GM12872 (cell line): ENCODE data around the gene CLEC11A.

ENCODE experiments used
- TF ChIP-seq, protein P1 (sequence below): IDR thresholded peaks from 3 replicates; pipeline ENCODE4 v1.5.1; 2011; ENCODE audit warnings: low read depth, mild to moderate bottlenecking, low read length, moderate library complexity; ENCODE audit not compliant: insufficient read depth

Gene CLEC11A

DNA sequence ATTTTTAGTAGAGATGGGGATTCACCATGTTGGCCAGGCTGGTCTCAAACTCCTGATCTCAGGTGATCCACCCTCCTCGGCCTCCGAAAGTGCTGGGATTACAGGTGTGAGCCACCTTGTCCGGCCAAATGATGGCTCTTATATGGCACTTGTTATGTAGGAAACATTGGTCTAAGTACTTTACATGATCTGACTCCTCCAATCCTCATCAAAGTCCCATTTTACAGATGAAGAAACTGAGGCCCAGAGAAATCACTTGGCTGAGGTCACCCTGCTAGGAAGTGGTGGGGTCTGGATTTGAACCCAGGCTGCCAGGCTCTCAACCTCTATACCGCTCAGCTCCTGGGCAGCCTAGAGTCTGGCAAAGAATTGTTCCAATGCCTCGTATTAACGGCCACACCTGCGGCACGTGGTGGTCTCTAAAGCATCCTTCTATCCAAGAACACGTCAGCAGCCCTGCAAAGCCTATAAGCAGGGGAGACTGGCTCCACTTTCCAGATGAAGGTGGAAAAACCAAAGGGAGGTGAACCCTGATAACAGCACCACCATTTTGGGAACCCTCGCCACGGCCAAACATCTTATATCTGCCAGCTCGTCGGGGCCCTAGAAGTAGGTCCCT is 21.7 kb upstream of the CLEC11A start:
- TF ChIP-seq, protein P1, sequence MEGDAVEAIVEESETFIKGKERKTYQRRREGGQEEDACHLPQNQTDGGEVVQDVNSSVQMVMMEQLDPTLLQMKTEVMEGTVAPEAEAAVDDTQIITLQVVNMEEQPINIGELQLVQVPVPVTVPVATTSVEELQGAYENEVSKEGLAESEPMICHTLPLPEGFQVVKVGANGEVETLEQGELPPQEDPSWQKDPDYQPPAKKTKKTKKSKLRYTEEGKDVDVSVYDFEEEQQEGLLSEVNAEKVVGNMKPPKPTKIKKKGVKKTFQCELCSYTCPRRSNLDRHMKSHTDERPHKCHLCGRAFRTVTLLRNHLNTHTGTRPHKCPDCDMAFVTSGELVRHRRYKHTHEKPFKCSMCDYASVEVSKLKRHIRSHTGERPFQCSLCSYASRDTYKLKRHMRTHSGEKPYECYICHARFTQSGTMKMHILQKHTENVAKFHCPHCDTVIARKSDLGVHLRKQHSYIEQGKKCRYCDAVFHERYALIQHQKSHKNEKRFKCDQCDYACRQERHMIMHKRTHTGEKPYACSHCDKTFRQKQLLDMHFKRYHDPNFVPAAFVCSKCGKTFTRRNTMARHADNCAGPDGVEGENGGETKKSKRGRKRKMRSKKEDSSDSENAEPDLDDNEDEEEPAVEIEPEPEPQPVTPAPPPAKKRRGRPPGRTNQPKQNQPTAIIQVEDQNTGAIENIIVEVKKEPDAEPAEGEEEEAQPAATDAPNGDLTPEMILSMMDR = no peak

DNA sequence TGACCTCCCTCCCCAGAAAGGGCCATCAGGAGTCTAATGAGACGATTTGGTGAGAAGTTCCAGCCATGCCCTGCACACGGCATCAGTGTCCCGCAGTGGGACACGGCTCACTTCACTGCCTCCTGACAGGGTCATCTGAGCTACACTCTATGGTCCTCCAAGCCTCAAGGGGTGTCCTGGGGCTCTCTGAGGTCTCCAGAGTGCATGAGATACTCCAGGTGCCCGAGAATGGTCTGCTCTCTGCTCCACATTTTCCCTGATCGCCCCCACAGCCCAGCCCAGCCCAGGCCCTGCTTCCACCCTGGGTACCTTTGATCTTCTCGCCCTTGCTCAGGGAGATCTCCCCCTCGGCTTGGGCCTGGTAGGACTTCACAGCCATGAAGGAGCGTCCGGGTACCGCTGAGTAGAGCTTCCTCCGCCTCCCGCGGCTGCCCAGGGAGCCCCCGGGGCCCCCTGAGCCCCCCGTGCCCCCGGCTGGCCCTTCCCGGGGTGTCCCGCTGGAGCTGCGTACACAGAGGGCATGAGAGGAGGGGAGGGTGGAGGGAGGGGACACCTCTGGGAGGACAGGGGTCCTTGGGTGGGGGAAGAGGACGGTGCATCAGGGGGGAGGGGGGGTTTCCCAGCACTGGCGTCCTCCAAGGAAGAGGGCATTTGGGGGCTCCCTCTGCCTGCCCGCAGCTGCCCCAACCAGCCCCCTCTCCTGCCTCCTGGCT is 20.9 kb upstream of the CLEC11A start:
- TF ChIP-seq, protein P1 = no peak

DNA sequence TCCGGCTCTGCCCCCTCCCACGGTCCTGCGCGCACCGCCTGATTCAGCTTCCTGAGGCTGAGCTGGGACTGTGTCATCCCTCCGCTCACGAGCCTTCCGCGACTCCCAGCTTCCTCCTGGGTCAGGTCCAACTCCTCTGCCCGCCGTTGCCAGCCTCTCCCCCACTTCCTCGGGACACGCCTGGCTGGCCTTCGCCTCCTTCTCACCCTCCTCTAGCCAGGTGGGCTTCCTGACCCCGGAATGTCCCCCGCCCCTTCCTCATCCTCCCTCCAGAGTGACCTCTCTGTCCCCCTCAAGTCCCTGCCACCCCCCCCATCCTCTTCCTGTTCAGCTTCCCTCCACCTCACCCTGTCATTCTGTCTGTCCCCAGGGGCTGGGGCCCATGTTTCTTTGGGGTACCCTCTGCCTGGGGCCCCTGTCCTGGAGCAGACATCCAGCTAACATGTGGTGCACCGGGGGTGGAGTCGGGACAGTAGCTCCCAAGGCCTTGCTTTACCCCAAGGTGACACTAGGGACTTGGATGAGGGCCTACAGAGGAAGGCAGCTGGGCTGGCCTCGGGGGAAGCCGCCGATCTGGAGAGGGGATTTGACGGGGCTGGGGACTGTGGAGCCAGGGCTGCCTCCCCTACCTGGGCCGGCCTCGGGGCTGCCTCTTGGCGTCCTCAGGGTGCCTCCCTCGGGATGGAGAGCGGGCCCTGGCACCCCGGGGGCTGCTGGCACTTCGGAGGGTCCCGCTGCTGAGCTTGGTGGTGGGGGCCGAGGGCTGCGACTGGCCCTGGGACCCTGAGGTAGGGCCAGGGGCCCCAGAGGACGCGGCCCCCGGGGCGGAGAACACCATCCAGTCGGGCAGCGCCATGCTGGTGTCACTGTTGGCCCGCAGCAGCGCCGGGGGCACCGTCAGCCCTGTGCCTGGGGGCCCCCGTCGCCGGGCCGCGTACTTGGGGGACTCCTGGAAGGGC is 20.0 kb upstream of the CLEC11A start:
- TF ChIP-seq, protein P1 = no peak

DNA sequence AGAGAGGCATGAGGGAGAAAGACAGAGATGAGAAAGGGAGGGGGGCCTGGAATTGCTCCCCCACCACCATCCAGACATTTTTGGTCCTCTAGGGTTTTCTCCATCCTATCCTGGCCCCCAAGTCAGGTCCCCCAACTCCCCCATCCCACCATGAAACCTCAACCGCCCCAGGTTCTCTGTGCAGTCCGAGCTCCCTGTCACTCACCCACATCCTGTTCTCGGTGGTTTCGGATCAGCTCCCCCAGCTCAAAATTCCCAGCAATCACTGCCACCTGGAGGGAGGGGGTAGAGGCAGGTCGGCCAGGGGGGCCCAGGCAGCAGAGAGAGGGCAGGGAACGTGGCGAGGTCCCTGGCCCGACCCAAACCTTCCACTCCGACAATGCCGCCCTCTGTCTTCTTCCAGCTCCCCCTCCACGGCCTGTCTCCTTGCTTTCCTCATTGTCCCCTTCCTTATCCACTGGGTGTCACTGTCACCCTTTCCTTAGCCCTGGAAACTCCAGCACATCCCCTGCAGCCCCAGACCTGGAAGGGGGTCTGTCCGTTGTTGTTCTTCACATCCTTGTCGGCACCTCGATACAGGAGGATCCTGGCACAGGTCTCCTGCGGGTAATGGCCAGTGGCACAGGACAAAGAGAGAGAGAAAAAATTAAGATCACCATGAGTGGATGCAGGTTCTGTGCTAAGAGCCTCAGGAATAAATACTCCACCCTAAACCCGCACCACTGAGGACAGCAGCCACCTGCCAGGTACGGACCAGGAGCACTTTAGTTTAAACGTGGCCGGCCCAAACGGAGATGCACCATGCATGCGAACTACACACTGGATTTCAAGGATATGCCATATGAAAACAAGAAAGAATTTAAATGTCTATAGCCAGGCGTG is 19.0 kb upstream of the CLEC11A start:
- TF ChIP-seq, protein P1 = no peak

DNA sequence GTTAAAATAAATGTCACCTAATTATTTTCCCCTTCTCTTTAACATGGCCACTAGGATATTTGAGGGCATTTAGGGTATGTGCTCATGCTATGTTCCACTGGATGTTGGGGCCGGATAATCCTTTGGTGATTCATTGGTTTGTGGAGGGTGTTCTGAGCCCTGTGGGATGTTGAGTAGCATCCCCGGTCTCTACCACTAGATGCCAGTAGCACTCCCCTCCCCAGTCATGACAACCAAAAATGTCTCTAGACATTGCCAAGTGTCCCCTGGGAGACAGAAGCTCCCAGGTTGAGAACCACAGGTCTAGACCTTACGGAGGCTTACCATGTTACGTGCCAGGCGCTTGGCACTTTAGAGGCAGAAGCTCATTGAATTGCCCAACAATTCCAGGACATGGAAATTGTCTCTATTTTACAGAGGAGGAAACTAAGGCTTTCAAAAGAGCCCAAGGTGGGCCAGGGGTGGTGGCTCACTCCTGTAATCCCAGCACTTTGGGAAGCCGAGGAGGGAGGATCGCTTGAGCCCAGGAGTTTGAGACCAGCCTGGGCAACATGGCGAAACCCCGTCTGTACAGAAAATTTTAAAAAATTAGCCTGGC is 17.6 kb upstream of the CLEC11A start:
- TF ChIP-seq, protein P1 = peak; percentile 89

DNA sequence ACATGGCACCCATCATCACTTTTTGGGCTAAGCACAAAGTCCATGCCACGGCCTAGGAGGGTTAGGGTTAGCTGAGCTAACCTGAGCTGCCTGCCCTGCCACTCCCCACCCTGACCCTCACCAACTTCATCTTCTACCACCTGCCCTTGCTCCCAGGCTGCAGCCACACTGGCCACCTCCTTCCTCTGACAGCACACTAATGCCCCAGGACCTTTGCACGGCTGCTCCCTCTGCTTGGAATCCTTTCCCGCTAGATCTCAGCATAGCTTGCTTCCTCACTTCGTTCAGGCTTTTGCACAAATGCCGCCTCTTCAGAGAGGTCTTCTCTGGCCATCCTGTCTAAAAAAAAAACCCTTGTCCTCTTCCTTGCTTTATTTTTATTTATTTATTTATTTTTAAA is 16.8 kb upstream of the CLEC11A start:
- TF ChIP-seq, protein P1 = no peak
